H1 (cell line): ENCODE measurements around the gene ZNF214. TPM values are rescaled to one million over a fixed set of nuclear protein-coding genes. Genes with fewer than 3 reads are reported as not detected.
A peak's percentile ranks its signal among the peaks of the same experiment; 100 is the strongest.

Experiments used
- ATF3 ChIP-seq: IDR thresholded peaks from 2 replicates; pipeline ENCODE4 v1.6.1; 2011; ENCODE audit warnings: low read depth, mild to moderate bottlenecking, low read length; ENCODE audit not compliant: insufficient read depth
- BACH1 ChIP-seq: IDR thresholded peaks from 2 replicates; pipeline ENCODE4 v1.6.1; 2012; ENCODE audit warnings: low read length, improper control_type of control experiment
- BRCA1 ChIP-seq: IDR thresholded peaks from 2 replicates; pipeline ENCODE4 v1.6.1; 2012; ENCODE audit warnings: low read depth, low read length, improper control_type of control experiment
- CHD1 ChIP-seq: IDR thresholded peaks from 2 replicates; pipeline ENCODE4 v1.6.1; 2012; ENCODE audit warnings: low read depth, low read length, improper control_type of control experiment
- CTBP2 ChIP-seq: IDR thresholded peaks from 2 replicates; pipeline ENCODE4 v1.7.0; 2011; ENCODE audit warnings: borderline replicate concordance, mild to moderate bottlenecking, moderate library complexity, mixed read lengths, low read length; ENCODE audit not compliant: insufficient read depth, insufficient read length
- EGR1 ChIP-seq: IDR thresholded peaks from 2 replicates; pipeline ENCODE4 v1.6.1; 2011; ENCODE audit warnings: low read depth, low read length, borderline replicate concordance
- EZH2 ChIP-seq: fragments of 200-600 bp; sonication (generic); IDR thresholded peaks from 2 replicates; pipeline ENCODE4 v1.7.1; 2012; ENCODE audit warnings: low read depth, mild to moderate bottlenecking, moderate library complexity, low read length, inconsistent platforms; ENCODE audit not compliant: severe bottlenecking
- KDM4A ChIP-seq: IDR thresholded peaks from one replicate; pipeline ENCODE4 v1.7.1; 2012; ENCODE audit warnings: low read depth, mild to moderate bottlenecking, moderate library complexity, low read length, inconsistent platforms; ENCODE audit not compliant: severe bottlenecking
- NRF1 ChIP-seq: IDR thresholded peaks from 2 replicates; pipeline ENCODE4 v1.6.1; 2011; ENCODE audit warnings: mild to moderate bottlenecking, low read depth, low read length, improper control_type of control experiment
- PHF8 ChIP-seq: fragments of 200-600 bp; sonication (generic); conservative IDR thresholded peaks from 2 replicates; pipeline ENCODE4 v1.7.1; 2012; ENCODE audit warnings: low read depth, mild to moderate bottlenecking, inconsistent platforms, low read length, moderate library complexity
- POLR2A ChIP-seq, 2 experiments: IDR thresholded peaks; 1 replicate in 1 of 2; 2 replicates in 1 of 2; pipeline ENCODE4 v1.6.1; 2011; ENCODE audit warnings: low read depth in 2 of 2, low read length in 2 of 2, mild to moderate bottlenecking in 2 of 2; ENCODE audit errors: control extremely low read depth in 1 of 2
- POU5F1 ChIP-seq: IDR thresholded peaks from 2 replicates; pipeline ENCODE4 v1.6.1; 2011; ENCODE audit warnings: low read depth, mild to moderate bottlenecking, low read length, moderate library complexity
- RAD21 ChIP-seq, 2 experiments: IDR thresholded peaks in 1 of 2; conservative IDR thresholded peaks in 1 of 2; 2 replicates each; pipeline ENCODE4 v1.6.1; 2011; ENCODE audit warnings: low read depth in 2 of 2, low read length in 2 of 2, improper control_type of control experiment in 1 of 2, inconsistent platforms in 1 of 2, mild to moderate bottlenecking in 1 of 2, moderate library complexity in 1 of 2
- RNF2 ChIP-seq: fragments of 200-900, 300-1000 bp; sonication (generic); IDR thresholded peaks from 2 replicates; pipeline ENCODE4 v1.7.1; 2016; ENCODE audit warnings: borderline replicate concordance, low read depth, mild to moderate bottlenecking, antibody characterized with exemption, low read length; ENCODE audit not compliant: poor library complexity, severe bottlenecking; ENCODE audit errors: missing control alignments
- RXRA ChIP-seq: IDR thresholded peaks from 2 replicates; pipeline ENCODE4 v1.6.1; 2011; ENCODE audit warnings: low read depth, mild to moderate bottlenecking, low read length, moderate library complexity; ENCODE audit not compliant: insufficient read depth
- SIX5 ChIP-seq: IDR thresholded peaks from 2 replicates; pipeline ENCODE4 v1.6.1; 2011; ENCODE audit warnings: mild to moderate bottlenecking, low read depth, low read length
- SP4 ChIP-seq: IDR thresholded peaks from 2 replicates; pipeline ENCODE4 v1.6.1; 2012; ENCODE audit warnings: low read length, inconsistent platforms
- SRF ChIP-seq: IDR thresholded peaks from 2 replicates; pipeline ENCODE4 v1.6.1; 2011; ENCODE audit warnings: mild to moderate bottlenecking, low read depth, low read length, moderate library complexity
- SUZ12 ChIP-seq: fragments of 200-600 bp; sonication (generic); IDR thresholded peaks from 2 replicates; pipeline ENCODE4 v1.6.1; 2012; ENCODE audit warnings: mild to moderate bottlenecking, inconsistent platforms, low read length, moderate library complexity, mixed read lengths
- TAF1 ChIP-seq: IDR thresholded peaks from 2 replicates; pipeline ENCODE4 v1.6.1; 2011; ENCODE audit warnings: mild to moderate bottlenecking, low read depth, low read length
- TAF7 ChIP-seq: optimal IDR thresholded peaks from 2 replicates; pipeline ENCODE3; 2011; ENCODE audit warnings: low read depth, mild to moderate bottlenecking, inconsistent platforms, low read length, moderate library complexity, borderline replicate concordance
- TEAD4 ChIP-seq: IDR thresholded peaks from 2 replicates; pipeline ENCODE4 v1.6.1; 2012; ENCODE audit warnings: low read depth, low read length, inconsistent platforms, mixed read lengths
- YY1 ChIP-seq: IDR thresholded peaks from 2 replicates; pipeline ENCODE4 v1.6.1; 2011; ENCODE audit warnings: low read depth, mild to moderate bottlenecking, low read length
- polyA plus RNA-seq, 7 experiments: library from polyadenylated mRNA; depleted of rRNA in 3 of 7; stranded (reverse) in 5 of 7; unstranded in 2 of 7; fragments of >200 nt in 5 of 7; fragments of 200-250 nt in 2 of 7; gene quantifications; 1 replicate in 5 of 7; 2 replicates in 1 of 7; 4 replicates in 1 of 7; pipeline versions ENCODE4 v1.2.1 to v1.2.3, GENCODE V29; 2011 to 2013; ENCODE audit warnings: missing spikeins in 2 of 7, mixed read lengths in 2 of 7
- total RNA-seq: library from RNA; stranded (reverse); fragmentation: NEBNext Ultra II Directional; extraction: Animal tissue kit (Norgen Biotek cat#: 25700); gene quantifications from 2 replicates; pipeline ENCODE4 v1.2.1, GENCODE V29; 2021

The ZNF214 gene
- total and polyA plus RNA-seq, 2 of the 8 experiments (the other 6 are each of a cell fraction or from before 2014, with no cell fraction given): 0.80 to 3.2 TPM

- TF ChIP-seq ATF3 (no peak), TAF1 (peak; percentile 16; the same call in 1 of the 2 replicates), SRF (no peak), BRCA1 (no peak), NRF1 (peak; percentile 23; the same call in 1 of the 2 replicates), POU5F1 (no peak), EZH2 (no peak), PHF8 (0 out of 2 replicates have a peak, but pooled peaks have one; percentile 55), SUZ12 (no peak), KDM4A (peak; percentile 91), CTBP2 (no peak), CHD1 (no peak), BACH1 (no peak), RNF2 (no peak), TAF7 (no peak), YY1 (peak; percentile 93), RXRA (no peak), SP4 (no peak), TEAD4 (peak; percentile 87), EGR1 (no peak), POLR2A (IDR thresholded peaks at IDR 0.05; ENCODE audit: control extremely low read depth in 1 of 2, low read depth in 2 of 2, low read length in 2 of 2) (peak; percentile 6 to 37; a peak in 1 of 3 replicates), RAD21 (IDR thresholded peaks at IDR 0.05 in 1 of 2, conservative IDR thresholded peaks at IDR 0.05 in 1 of 2; ENCODE audit: low read depth in 2 of 2, low read length in 2 of 2) (no peak), SIX5 (no peak)
These were observed at the start of gene ZNF214, which contains the start of gene NLRP14 (continued) for GRCh38 chr11:7020183-7020917.
